CD4-positive, alpha-beta memory T cell (primary cell): ENCODE measurements around the gene MYO1D. TPM values are rescaled to one million over a fixed set of nuclear protein-coding genes. Genes with fewer than 3 reads are reported as not detected.

Source experiments
- CTCF ChIA-PET: fragments of 350-600 bp; sonication (Branson Sonifier 250); formaldehyde crosslinking; loops from one replicate; lab custom pipeline; 2021; ENCODE audit warnings: inconsistent platforms; ENCODE audit not compliant: partially characterized antibody; lab: Charles Lee
- POLR2A ChIA-PET: fragments of 350-600 bp; sonication (Branson Sonifier 250); formaldehyde crosslinking; loops from one replicate; lab custom pipeline; 2021; ENCODE audit not compliant: partially characterized antibody; lab: Charles Lee
- DNase-seq, 5 donors: peaks; one replicate each; pipeline versions ENCODE4 v3.0.0 to v3.0.0-alpha.2; 2020 to 2022; ENCODE audit warnings: mixed read lengths in 1 of 5
- H3K27ac ChIP-seq: one replicate; pipeline ENCODE4 v1.7.0; 2013; ENCODE audit warnings: low read depth, low read length
- H3K27me3 ChIP-seq: 2 replicates; pipeline ENCODE4 v1.7.0; 2013; ENCODE audit warnings: mild to moderate bottlenecking, low read length, moderate library complexity; ENCODE audit not compliant: insufficient read depth
- H3K36me3 ChIP-seq: 2 replicates; pipeline ENCODE4 v1.7.0; 2013; ENCODE audit warnings: mild to moderate bottlenecking, low read length, moderate library complexity; ENCODE audit not compliant: insufficient read depth
- H3K4me1 ChIP-seq: 2 replicates; pipeline ENCODE4 v1.7.0; 2013; ENCODE audit warnings: mild to moderate bottlenecking, low read length, moderate library complexity; ENCODE audit not compliant: insufficient read depth
- H3K4me3 ChIP-seq, 2 donors: one replicate each; pipeline ENCODE4 v1.7.0; 2013; ENCODE audit warnings: low read length in 2 of 2, mild to moderate bottlenecking in 1 of 2
- H3K9me3 ChIP-seq, 2 donors: one replicate each; pipeline ENCODE4 v1.7.0; 2013; ENCODE audit warnings: low read length in 2 of 2, control low read depth in 1 of 2; ENCODE audit not compliant: control insufficient read depth in 1 of 2
- H3K27ac Mint-ChIP-seq, 7 donors: one replicate each; pipeline ENCODE4 v1.8.0; 2020 to 2021; ENCODE audit warnings: mixed read lengths in 7 of 7, mild to moderate bottlenecking in 6 of 7, inconsistent platforms in 3 of 7, moderate library complexity in 3 of 7
- H3K27me3 Mint-ChIP-seq, 2 donors: one replicate each; pipeline ENCODE4 v1.8.0; 2020 to 2021; ENCODE audit warnings: mixed read lengths in 2 of 2
- H3K36me3 Mint-ChIP-seq, 2 donors: one replicate each; pipeline ENCODE4 v1.8.0; 2020 to 2021; ENCODE audit warnings: mixed read lengths in 2 of 2, inconsistent platforms in 1 of 2, mild to moderate bottlenecking in 1 of 2
- H3K4me1 Mint-ChIP-seq, 4 donors: one replicate each; pipeline ENCODE4 v1.8.0; 2020 to 2021; ENCODE audit warnings: mixed read lengths in 4 of 4, mild to moderate bottlenecking in 1 of 4
- H3K4me3 Mint-ChIP-seq, 8 donors: one replicate each; pipeline ENCODE4 v1.8.0; 2020 to 2021; ENCODE audit warnings: mixed read lengths in 8 of 8, mild to moderate bottlenecking in 7 of 8, moderate library complexity in 6 of 8, inconsistent platforms in 3 of 8
- H3K9me3 Mint-ChIP-seq, 8 donors: one replicate each; pipeline ENCODE4 v1.8.0; 2020 to 2021; ENCODE audit warnings: mixed read lengths in 8 of 8, mild to moderate bottlenecking in 5 of 8, inconsistent platforms in 3 of 8, moderate library complexity in 1 of 8
- intact Hi-C: fragments of 100-400 bp; cut with micrococcal nuclease; formaldehyde crosslinking; loops from one replicate; pipeline ENCODE4 v1.15.1; 2023
- polyA plus RNA-seq, 2 donors: library from polyadenylated mRNA; unstranded; fragments of 300-500 nt; fragmentation: Illumina TruSeq; gene quantifications; one replicate each; pipeline ENCODE4 v1.2.3, GENCODE V29; 2021
- total RNA-seq, 2 experiments: library from RNA; stranded (reverse); gene quantifications; one replicate each; pipeline ENCODE4 v1.2.3, GENCODE V29; 2021

Gene MYO1D
- total and polyA plus RNA-seq, 4 experiments from 2014 or later = 2.0 to 12.7 (median 10.5) TPM

DNA sequence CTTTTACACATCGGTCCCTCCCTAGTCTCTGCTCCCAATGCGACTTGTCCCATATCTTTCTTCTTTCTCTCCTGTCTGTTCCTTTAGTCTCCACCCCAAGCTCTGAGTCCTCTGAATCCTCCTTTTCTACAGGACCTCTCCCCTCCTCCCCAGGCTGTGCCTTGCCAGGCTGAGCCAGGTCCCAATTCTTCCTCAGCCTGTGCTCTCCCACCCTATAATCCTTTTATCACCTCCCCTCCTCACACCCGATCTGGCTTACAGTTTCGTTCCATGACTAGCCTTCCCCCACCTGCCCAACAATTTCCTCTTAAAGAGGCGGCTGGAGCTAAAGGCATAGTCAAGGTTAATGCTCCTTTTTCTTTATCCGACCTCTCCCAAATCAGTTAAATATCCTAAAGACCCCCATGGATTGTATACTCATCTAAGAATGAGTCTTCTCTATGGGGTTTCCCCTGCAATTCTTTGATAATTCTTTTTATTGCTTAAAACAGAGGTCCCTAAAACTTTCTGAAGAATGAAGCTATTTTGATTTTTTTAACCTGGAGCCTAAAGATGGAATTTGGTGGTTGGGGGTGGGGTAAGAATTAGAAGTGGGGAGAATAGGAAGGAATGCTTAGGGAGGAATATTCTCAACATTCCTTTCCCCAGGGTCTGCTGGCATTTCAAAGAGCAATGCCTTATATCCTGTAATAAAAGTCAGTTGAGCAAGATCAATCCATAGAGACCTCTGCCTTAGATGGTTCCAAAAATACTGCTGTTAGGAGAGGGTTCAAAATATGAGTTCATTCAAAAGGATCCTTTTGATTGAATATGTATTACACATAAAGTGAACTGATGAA is 102.8 kb downstream of the MYO1D start:
- DNase-seq = no peak
- H3K36me3 ChIP-seq = no peaks in the 10 kb centered on the region
- Mint-ChIP-seq H3K4me1 (no peaks in the 10 kb centered on the region), H3K27ac (no peak overlapping the region), H3K36me3 (peaks cover 8 to 16% of the 10 kb centered on the region in 2 donors), H3K9me3 (no peaks in the 10 kb centered on the region), H3K27me3 (no peaks in the 10 kb centered on the region), H3K4me3 (no peak overlapping the region)
- POLR2A ChIA-PET = no interaction called here
- H3K4me1 ChIP-seq = no peaks in the 10 kb centered on the region
- H3K27me3 ChIP-seq = no peaks in the 10 kb centered on the region
- intact Hi-C loops = no loop called here
- CTCF ChIA-PET = interaction anchor here (2.6 kb wide), 1 partner anchor 9 kb away, joined by 13 read pairs; no protein-coding TSS in a partner anchor
- no peaks in the 10 kb centered on the region for H3K9me3 ChIP-seq
- H3K27ac ChIP-seq = no peak overlapping the region
- H3K4me3 ChIP-seq = no peak overlapping the region

DNA sequence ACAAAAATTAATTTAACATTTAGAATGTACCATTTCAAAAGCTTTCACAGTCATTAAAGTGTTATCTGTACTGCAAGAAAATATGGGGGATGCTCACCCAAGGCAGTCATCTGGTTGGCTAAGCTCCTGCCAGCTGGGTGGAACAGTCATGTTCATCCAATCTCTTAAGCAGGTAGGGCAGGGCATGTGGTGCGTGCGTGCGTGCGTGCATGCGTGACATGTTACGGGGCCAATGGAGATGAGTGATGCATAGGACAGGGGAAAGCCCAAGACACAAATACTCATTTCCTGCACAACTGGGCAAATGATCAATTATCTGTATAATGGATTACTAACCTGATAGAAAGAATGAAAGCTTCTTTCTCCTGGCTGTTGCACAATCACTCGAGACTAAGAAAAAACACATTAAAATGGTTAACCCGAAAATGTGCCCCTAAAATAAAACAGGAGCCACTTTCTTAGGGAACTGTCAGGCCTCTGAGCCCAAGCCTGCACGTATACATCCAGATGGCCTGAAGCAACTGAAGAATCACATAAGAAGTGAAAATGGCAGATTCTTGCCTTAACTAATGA is 104.4 kb downstream of the MYO1D start:
- peak overlapping the region in 1 of 7 donors; percentile 60 for H3K27ac Mint-ChIP-seq
- no peak for DNase-seq
- POLR2A ChIA-PET = no interaction called here
- no peaks in the 10 kb centered on the region for H3K36me3 ChIP-seq
- no peaks in the 10 kb centered on the region for H3K9me3 Mint-ChIP-seq
- H3K4me3 ChIP-seq = no peak overlapping the region
- no peaks in the 10 kb centered on the region for H3K4me1 ChIP-seq
- no peak overlapping the region for H3K27ac ChIP-seq
- H3K27me3 Mint-ChIP-seq = no peaks in the 10 kb centered on the region
- CTCF ChIA-PET = no interaction called here
- intact Hi-C loops = no loop called here
- H3K4me3 Mint-ChIP-seq = no peak overlapping the region
- H3K27me3 ChIP-seq = no peaks in the 10 kb centered on the region
- H3K4me1 Mint-ChIP-seq = no peaks in the 10 kb centered on the region
- H3K36me3 Mint-ChIP-seq = peaks cover 8 to 19% of the 10 kb centered on the region in 2 donors
- H3K9me3 ChIP-seq = no peaks in the 10 kb centered on the region

GRCh38 chr17:32771396-32771795 is 105.5 kb downstream of the MYO1D start:
- no peaks in the 10 kb centered on the region for H3K27me3 Mint-ChIP-seq
- peaks cover 10 to 11% of the 10 kb centered on the region in 2 donors for H3K36me3 Mint-ChIP-seq
- ChIA-PET POLR2A (no interaction called here), CTCF (interaction anchor here (1.5 to 2.9 kb wide), 2 partner anchors 12 to 106 kb away, joined by 5 to 13 read pairs; partner anchors contain the start of gene MYO1D)
- no peak overlapping the region for H3K4me3 ChIP-seq
- H3K4me1 ChIP-seq = no peaks in the 10 kb centered on the region
- no peak overlapping the region for H3K27ac Mint-ChIP-seq
- no peaks in the 10 kb centered on the region for H3K27me3 ChIP-seq
- intact Hi-C loops = no loop called here
- no peaks in the 10 kb centered on the region for H3K36me3 ChIP-seq
- no peaks in the 10 kb centered on the region for H3K9me3 Mint-ChIP-seq
- DNase-seq = no peak
- no peaks in the 10 kb centered on the region for H3K4me1 Mint-ChIP-seq
- no peak overlapping the region for H3K4me3 Mint-ChIP-seq
- no peaks in the 10 kb centered on the region for H3K9me3 ChIP-seq
- H3K27ac ChIP-seq = no peak overlapping the region

- POLR2A ChIA-PET = no interaction called here
- Histone ChIP-seq H3K9me3 (no peaks in the 10 kb centered on the region), H3K27ac (no peak overlapping the region), H3K4me1 (no peaks in the 10 kb centered on the region), H3K27me3 (no peaks in the 10 kb centered on the region), H3K4me3 (no peak overlapping the region), H3K36me3 (no peaks in the 10 kb centered on the region)
- DNase-seq = no peak
- intact Hi-C loops = no loop called here
- CTCF ChIA-PET = interaction anchor here (0.9 to 2.9 kb wide), 2 partner anchors 12 to 108 kb away, joined by 3 to 13 read pairs; partner anchors contain the start of gene MYO1D
- Mint-ChIP-seq H3K4me3 (no peak overlapping the region), H3K9me3 (no peaks in the 10 kb centered on the region), H3K36me3 (peaks cover 10 to 11% of the 10 kb centered on the region in 2 donors), H3K27me3 (no peaks in the 10 kb centered on the region), H3K27ac (no peak overlapping the region), H3K4me1 (no peaks in the 10 kb centered on the region)
These were observed 107.1 kb downstream of the MYO1D start for GRCh38 chr17:32769846-32770245.

GRCh38 chr17:32763855-32764439 is 113.0 kb downstream of the MYO1D start:
- ChIA-PET POLR2A (no interaction called here), CTCF (interaction anchor here (1.0 kb wide), 1 partner anchor 9 kb away, joined by 3 read pairs; no protein-coding TSS in a partner anchor)
- no peaks in the 10 kb centered on the region for H3K36me3 ChIP-seq
- no peak for DNase-seq
- H3K4me1 Mint-ChIP-seq = peaks cover 10 to 14% (median 12%) of the 10 kb centered on the region in 4 donors
- H3K27ac Mint-ChIP-seq = no peak overlapping the region
- H3K4me3 ChIP-seq = no peak overlapping the region
- peaks cover 15% of the 10 kb centered on the region for H3K4me1 ChIP-seq
- no peaks in the 10 kb centered on the region for H3K9me3 Mint-ChIP-seq
- no peaks in the 10 kb centered on the region for H3K9me3 ChIP-seq
- H3K27me3 Mint-ChIP-seq = no peaks in the 10 kb centered on the region
- no peaks in the 10 kb centered on the region for H3K27me3 ChIP-seq
- intact Hi-C loops = no loop called here
- H3K36me3 Mint-ChIP-seq = peaks cover 8 to 10% of the 10 kb centered on the region in 2 donors
- no peak overlapping the region for H3K4me3 Mint-ChIP-seq
- no peak overlapping the region for H3K27ac ChIP-seq

- no peak overlapping the region for H3K27ac ChIP-seq
- intact Hi-C loops = no loop called here
- peak overlapping the region in 6 of 8 donors; percentile 1 to 61 (median 54) for H3K4me3 Mint-ChIP-seq
- peak in 3 of 5 donors; percentile 4 to 13 (median 10) for DNase-seq
- H3K27me3 Mint-ChIP-seq = no peaks in the 10 kb centered on the region
- H3K9me3 Mint-ChIP-seq = no peaks in the 10 kb centered on the region
- peaks cover 4 to 7% of the 10 kb centered on the region in 2 donors for H3K36me3 Mint-ChIP-seq
- no peaks in the 10 kb centered on the region for H3K9me3 ChIP-seq
- ChIA-PET CTCF (interaction anchor here (1.2 to 1.8 kb wide), 4 partner anchors 24 to 315 kb away, joined by 5 to 8 read pairs (median 5); partner anchors contain the start of genes MYO1D and PSMD11), POLR2A (no interaction called here)
- H3K4me3 ChIP-seq = no peak overlapping the region
- H3K4me1 Mint-ChIP-seq = peaks cover 12 to 14% (median 13%) of the 10 kb centered on the region in 4 donors
- no peaks in the 10 kb centered on the region for H3K27me3 ChIP-seq
- H3K27ac Mint-ChIP-seq = peak overlapping the region in 1 of 7 donors; percentile 13
- H3K4me1 ChIP-seq = peaks cover 15% of the 10 kb centered on the region
- no peaks in the 10 kb centered on the region for H3K36me3 ChIP-seq
These were observed 117.4 kb downstream of the MYO1D start for GRCh38 chr17:32759476-32759875.

- no peaks in the 10 kb centered on the region for H3K9me3 Mint-ChIP-seq
- peaks cover 0 to 6% of the 10 kb centered on the region in 2 donors for H3K36me3 Mint-ChIP-seq
- no peaks in the 10 kb centered on the region for H3K36me3 ChIP-seq
- H3K4me1 ChIP-seq = peaks cover 15% of the 10 kb centered on the region
- DNase-seq = no peak
- intact Hi-C loops = no loop called here
- H3K4me3 Mint-ChIP-seq = no peak overlapping the region
- no peak overlapping the region for H3K27ac ChIP-seq
- H3K27me3 Mint-ChIP-seq = no peaks in the 10 kb centered on the region
- no peaks in the 10 kb centered on the region for H3K9me3 ChIP-seq
- no peaks in the 10 kb centered on the region for H3K27me3 ChIP-seq
- H3K4me1 Mint-ChIP-seq = peaks cover 12 to 14% (median 13%) of the 10 kb centered on the region in 4 donors
- H3K4me3 ChIP-seq = no peak overlapping the region
- POLR2A ChIA-PET = no interaction called here
- peak overlapping the region in 2 of 7 donors; percentile 10 to 53 for H3K27ac Mint-ChIP-seq
- CTCF ChIA-PET = interaction anchor here (0.9 to 2.1 kb wide), 5 partner anchors 9 to 314 kb away, joined by 3 to 17 read pairs (median 10); partner anchors contain the start of gene PSMD11
These were observed 119.0 kb downstream of the MYO1D start for GRCh38 chr17:32757963-32758362.
